ENCODE results near the gene TDRD12.

The TDRD12 gene

GRCh38 chr19:32858559-32858958 is 139.0 kb downstream of the TDRD12 start:
- TF ChIP-seq CTCF (IDR thresholded peaks at IDR 0.05; ENCODE audit: low read length, missing control alignments) = no peak
- H3K4me3 ChIP-seq (replicated peaks; ENCODE audit: low read depth, low read length) = no peak overlapping the region
- DNase-seq (ENCODE audit: low read depth) = no peak

GRCh38 chr19:32859591-32859990 is 140.0 kb downstream of the TDRD12 start:
- no peak for DNase-seq (ENCODE audit: low read depth)
- H3K4me3 ChIP-seq (replicated peaks; ENCODE audit: low read depth, low read length) = no peak overlapping the region
- no peak for TF ChIP-seq CTCF (IDR thresholded peaks at IDR 0.05; ENCODE audit: low read length, missing control alignments)

GRCh38 chr19:32861596-32861995 is 142.0 kb downstream of the TDRD12 start:
- H3K4me3 ChIP-seq (replicated peaks; ENCODE audit: low read depth, low read length) = no peak overlapping the region
- TF ChIP-seq CTCF (IDR thresholded peaks at IDR 0.05; ENCODE audit: low read length, missing control alignments) = no peak
- DNase-seq (ENCODE audit: low read depth) = no peak

GRCh38 chr19:32862173-32862572 is 142.6 kb downstream of the TDRD12 start:
- no peak for DNase-seq (ENCODE audit: low read depth)
- no peak overlapping the region for H3K4me3 ChIP-seq (replicated peaks; ENCODE audit: low read depth, low read length)
- TF ChIP-seq CTCF (IDR thresholded peaks at IDR 0.05; ENCODE audit: low read length, missing control alignments) = no peak

GRCh38 chr19:32862741-32863140 is 143.2 kb downstream of the TDRD12 start:
- no peak overlapping the region for H3K4me3 ChIP-seq (replicated peaks; ENCODE audit: low read depth, low read length)
- TF ChIP-seq CTCF (IDR thresholded peaks at IDR 0.05; ENCODE audit: low read length, missing control alignments) = no peak
- no peak for DNase-seq (ENCODE audit: low read depth)

GRCh38 chr19:32863301-32863700 is 143.7 kb downstream of the TDRD12 start:
- no peak for TF ChIP-seq CTCF (IDR thresholded peaks at IDR 0.05; ENCODE audit: low read length, missing control alignments)
- no peak overlapping the region for H3K4me3 ChIP-seq (replicated peaks; ENCODE audit: low read depth, low read length)
- DNase-seq (ENCODE audit: low read depth) = no peak

GRCh38 chr19:32863841-32864240 is 144.3 kb downstream of the TDRD12 start:
- no peak for DNase-seq (ENCODE audit: low read depth)
- TF ChIP-seq CTCF (IDR thresholded peaks at IDR 0.05; ENCODE audit: low read length, missing control alignments) = no peak
- H3K4me3 ChIP-seq (replicated peaks; ENCODE audit: low read depth, low read length) = no peak overlapping the region
